Measurements from ENCODE around the gene AATF.
"Not testable (repeated sequence)": the region's sequence is repeated elsewhere in the genome, so short reads cannot be mapped to it uniquely, and the experiment has no call there.

Gene AATF

DNA sequence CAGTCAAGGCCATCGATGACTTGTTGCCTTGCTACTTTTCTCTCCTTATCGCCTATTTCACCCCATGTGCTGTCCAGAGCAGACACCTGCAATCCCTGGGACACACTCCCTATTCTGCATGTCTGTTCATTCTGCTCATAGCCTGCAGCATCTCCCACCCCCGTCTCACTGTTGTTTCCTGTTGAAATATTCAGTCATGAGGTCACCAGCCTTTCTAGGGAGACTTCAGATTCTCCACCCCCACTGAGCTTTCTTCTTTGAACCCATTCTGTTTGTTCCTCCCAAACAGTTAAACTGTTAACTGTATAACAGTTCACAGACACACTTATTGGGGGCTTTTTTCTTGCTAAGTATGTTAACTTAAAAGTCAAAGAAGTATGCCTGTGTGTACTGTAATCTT is 94.4 kb downstream of the AATF start:
- DNase-seq (ENCODE audit: low read depth in 2 of 2) = no peak

DNA sequence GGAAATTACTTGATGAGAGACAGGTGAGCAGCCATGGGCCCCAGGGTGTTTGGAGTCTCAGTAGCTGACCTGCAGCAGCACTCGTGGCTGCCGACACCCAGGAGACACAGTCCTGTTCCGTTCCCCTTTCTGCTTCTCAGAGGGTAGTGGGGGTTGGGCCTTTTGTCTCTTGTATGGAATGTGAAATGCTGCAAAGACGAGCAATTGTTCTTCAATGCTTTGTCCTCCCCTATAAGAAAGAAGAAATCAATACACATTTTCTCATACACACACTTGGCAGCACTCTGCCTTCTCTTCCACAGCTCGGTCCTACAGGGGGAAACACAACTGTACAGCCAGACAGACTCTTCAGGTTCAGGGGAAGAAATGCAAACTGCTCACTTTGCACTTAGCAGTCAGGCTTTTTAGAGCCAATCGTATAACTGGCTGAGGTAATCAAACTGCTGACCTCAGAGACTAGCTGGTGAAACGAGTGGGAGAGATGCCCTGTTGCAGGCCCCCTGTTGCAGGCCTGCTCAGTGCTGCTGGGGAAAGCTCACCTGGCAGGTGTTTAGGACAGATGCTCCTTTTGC is 96.7 kb downstream of the AATF start:
- no peak for DNase-seq (ENCODE audit: low read depth in 2 of 2)

GRCh38 chr17:37047631-37048104 is 98.9 kb downstream of the AATF start:
- peak; percentile 57 to 63 for DNase-seq (ENCODE audit: low read depth in 2 of 2)

DNA sequence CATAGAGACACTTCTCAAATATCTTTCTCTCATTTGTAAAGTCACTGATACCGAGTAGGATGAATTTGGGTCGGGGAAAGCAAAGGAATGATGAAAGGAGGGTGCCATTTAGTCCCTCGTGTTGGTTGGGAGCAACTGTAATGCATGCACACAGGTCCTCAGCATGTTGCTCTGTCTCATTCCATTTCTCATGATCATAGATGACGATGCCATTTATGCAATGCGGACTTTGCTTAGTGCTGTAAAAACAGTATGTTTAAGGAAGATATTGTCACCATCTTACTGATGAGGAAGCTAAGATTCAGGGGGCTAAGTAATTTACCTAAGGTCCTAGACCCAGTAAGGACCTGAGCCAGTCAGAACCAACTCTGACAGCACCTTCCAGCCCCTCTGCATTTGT is 100.1 kb downstream of the AATF start:
- DNase-seq (ENCODE audit: low read depth in 2 of 2) = no peak

DNA sequence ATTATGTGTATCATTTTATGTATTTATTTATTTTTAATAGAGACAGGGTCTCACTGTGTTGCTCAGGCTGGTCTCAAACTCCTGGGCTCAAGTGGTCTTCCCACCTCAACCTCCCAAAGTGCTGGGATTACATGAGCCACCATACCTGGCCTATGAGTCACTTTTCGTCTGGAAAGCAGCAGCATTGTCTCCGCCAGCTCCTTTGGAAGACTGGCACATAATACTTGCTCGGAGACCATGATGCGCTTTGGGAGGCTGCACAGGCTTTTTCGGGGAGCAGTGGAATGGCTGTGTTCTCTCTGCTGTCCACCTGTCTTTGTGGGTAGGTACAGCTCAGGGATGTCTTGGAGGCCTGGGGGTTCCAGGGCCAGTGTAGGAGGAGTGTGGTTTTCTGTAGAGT is 102.2 kb downstream of the AATF start:
- no peak for DNase-seq (ENCODE audit: low read depth in 2 of 2)

- no peak for DNase-seq (ENCODE audit: low read depth in 2 of 2)
Measured at GRCh38 chr17:37051381-37051780, 102.6 kb downstream of the AATF start.

GRCh38 chr17:37051833-37052232 is 103.1 kb downstream of the AATF start:
- DNase-seq (ENCODE audit: low read depth in 2 of 2) = no peak

DNA sequence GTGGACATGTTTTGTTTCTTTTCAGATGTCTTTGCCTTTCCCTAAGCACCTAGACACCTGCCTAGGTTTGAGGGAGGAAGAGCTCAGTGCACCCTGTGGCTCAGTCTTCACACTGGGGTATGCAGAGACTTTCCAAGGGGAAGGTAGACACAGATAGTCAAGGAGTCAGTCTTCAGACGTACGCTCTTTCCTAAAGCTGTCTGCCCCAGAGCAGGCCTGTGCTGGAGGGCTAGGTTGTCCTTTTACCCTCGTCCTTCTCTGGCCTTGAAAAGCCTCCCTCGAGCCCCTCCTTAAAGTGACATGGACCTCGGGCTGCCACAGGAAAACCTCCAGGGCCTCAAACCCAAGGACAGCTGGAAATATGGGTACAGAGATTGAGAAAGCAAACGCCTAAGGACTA is 103.7 kb downstream of the AATF start:
- DNase-seq (ENCODE audit: low read depth in 2 of 2) = no peak

GRCh38 chr17:37054894-37055293 is 106.1 kb downstream of the AATF start:
- no peak for DNase-seq (ENCODE audit: low read depth in 2 of 2)

GRCh38 chr17:37056622-37057021 is 107.9 kb downstream of the AATF start:
- DNase-seq (ENCODE audit: low read depth in 2 of 2) = no peak

GRCh38 chr17:37059493-37059892 is 110.7 kb downstream of the AATF start:
- no peak for DNase-seq (ENCODE audit: low read depth in 2 of 2)

GRCh38 chr17:37060094-37060493 is 111.3 kb downstream of the AATF start:
- no peak for DNase-seq (ENCODE audit: low read depth in 2 of 2)

- no peak for DNase-seq (ENCODE audit: low read depth in 2 of 2)
Measured at GRCh38 chr17:37060928-37061327, 112.2 kb downstream of the AATF start.

DNA sequence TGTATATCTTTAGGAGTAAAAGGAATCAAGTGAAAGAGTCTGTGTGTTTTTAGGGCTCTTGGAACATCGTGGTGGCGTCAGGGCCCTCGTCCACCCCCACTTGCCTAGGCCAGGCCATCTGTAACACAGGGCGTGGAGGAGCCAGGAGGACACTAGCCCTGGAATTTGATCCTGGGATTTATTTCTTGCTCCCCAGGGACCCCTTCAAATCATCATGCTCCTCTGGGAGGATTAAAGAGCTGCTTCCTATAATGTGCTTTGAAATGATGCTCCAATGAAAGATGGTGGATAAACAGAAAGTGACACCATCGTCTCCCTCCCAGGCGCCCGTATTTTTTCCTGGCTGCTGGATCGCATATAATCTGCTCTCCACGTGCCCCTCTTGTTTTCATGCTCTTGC is 113.3 kb downstream of the AATF start:
- DNase-seq (ENCODE audit: low read depth in 2 of 2) = no peak

GRCh38 chr17:37064206-37064605 is 115.5 kb downstream of the AATF start:
- no peak for DNase-seq (ENCODE audit: low read depth in 2 of 2)

DNA sequence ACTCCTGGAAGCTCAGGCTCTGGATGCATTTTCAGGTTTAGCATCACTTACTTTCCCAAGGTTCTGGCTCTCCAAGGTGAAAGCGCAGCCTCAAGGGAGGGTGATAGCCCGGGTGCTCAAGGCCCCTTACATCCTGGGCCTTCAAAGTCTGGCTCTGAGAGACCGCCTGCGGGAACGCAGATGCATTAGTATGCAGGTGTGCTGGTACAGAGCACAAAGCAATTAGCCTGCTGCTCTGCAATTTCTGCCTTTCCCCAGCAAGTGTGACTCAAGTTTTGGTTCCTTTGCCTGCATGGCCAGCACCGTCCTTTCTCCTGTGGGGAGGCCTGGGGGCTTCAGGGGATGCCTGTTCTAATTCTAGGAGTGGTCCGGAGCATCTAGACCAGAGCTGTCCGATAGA is 116.2 kb downstream of the AATF start:
- no peak for DNase-seq (ENCODE audit: low read depth in 2 of 2)

DNA sequence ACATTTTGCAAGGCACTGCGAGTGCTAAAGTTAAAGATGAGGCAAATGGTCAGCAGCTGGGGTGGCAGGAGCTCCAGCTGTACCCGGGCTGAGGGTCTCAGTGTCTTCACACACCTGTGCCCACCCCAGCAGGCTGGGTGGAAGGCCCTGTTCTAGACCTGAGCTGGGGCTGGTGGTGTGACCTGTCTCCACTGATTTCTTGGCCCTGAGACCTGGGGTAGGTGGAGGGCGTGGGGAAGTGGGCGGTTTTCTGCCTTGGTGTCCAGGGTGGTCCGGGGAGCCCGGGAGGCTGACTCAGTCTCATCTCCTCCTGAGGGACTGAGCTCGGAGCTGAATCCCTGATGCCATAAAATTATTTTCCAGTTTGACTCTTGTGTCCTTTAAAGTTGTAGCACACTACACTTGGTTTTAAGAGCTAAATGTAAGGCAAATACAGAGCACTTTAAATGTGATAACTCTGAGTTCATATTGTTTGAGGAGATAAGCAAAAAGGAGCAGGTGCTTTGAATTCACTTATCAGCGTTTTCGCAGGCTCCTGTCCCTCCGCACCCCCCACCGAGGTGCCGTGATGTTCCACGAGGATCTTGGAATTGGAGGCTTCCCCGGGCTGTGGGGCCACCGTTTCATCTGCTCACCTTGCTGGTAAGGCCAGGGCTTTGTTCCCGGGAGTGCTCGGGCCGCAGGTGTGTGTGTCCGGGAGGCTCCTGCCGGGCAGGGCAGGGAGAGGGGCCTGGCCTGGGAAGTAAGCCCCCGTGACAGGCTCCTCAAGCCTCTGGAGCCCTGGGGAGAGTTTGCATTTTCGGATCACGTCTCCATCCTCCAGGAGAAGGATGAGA is 117.0 kb downstream of the AATF start:
- DNase-seq (ENCODE audit: low read depth in 2 of 2) = no peak

DNA sequence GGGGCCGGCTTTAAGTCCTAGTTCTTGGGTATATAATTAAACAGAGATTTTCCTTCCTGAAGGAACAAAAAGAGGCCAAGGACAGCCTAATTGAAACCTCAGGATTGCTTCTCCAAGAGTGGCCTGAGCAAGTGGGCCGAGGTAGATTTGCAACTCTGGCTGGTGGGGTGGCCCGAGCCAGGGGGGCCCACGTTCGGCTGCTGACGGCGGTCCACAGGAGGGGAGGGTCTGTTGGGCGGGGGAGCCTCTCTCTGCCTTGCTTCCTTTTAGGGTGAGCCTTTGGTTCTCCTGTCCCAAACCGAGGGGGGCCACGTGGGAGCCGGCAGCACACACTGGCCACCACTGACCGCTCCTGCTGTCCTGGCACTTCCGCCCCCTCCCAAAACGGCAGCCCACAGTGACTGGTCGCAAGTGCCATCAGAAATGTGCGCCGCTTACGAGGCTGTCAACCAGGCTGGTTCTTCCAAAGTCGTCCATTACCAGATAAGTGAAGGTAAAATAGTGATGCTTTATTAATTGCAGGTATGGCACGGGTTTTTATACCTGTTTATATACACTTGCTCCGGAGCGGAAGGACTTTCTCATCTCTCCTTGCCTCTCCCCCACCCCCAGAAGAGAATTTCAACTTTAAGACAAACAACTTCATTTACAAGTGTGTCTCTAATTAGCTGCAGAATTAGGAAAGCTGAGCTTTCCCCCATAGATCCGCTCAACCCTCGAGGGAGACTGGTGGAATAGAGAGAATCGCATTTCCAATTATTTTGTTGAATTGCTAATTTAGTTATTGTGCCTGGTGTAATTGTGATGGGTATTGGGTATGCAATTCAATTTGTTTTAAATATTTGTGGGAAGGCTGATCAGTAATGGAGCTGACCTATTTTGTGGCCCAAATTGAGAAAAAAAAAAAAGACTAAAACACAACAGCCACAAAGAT is 117.8 kb downstream of the AATF start:
- no peak for DNase-seq (ENCODE audit: low read depth in 2 of 2)

- DNase-seq (ENCODE audit: low read depth in 2 of 2) = no peak
Measured at GRCh38 chr17:37067555-37068111, 118.9 kb downstream of the AATF start.

DNA sequence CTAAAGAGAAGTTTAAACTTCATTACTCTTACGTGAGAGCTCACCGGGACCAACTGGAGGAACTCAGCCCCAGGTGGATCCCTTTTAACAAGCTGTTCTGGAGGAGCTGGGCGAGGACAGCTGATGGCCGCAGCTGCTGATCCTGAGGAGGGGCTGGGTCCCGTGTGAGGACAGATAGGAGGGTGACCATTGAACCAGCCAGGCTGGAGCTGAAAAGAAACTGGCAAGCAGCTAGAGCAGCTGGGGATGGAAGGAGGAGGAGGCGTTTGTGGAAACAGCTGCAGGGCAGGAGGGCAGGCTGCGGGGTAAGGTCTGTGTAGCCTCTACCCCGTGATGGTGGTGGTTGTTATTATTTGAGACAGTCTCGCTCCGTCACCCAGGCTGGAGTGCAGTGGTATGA is 119.5 kb downstream of the AATF start:
- no peak for DNase-seq (ENCODE audit: low read depth in 2 of 2)

GRCh38 chr17:37069087-37069486 is 120.3 kb downstream of the AATF start:
- DNase-seq (ENCODE audit: low read depth in 2 of 2) = no peak

DNA sequence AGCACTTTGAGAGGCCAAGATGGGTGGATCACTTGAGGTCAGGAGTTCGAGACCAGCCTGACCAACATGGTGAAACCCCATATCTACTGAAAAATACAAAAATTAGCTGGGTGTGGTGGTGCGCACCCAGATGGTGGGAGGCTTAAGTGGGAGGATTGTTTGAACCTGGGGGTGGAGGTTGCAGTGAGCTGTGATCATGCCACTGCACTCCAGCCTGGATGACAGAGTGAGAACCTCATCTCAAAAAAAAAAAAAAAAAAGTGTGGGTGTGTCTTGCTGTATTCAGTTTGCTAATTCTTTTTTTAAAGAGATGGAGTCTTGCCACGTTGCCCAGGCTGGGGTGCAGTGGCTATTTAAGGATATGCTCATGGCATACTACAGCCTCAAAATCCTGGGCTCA is 124.7 kb downstream of the AATF start:
- DNase-seq (ENCODE audit: low read depth in 2 of 2) = not testable (repeated sequence)
